Measurements from ENCODE around the gene TMTC2. TPM values are rescaled to one million over a fixed set of nuclear protein-coding genes. Genes with fewer than 3 reads are reported as not detected.
"Not testable (repeated sequence)": the region's sequence is repeated elsewhere in the genome, so short reads cannot be mapped to it uniquely, and the experiment has no call there.

The TMTC2 gene
- total and polyA plus RNA-seq, 3 experiments from 2014 or later: 0.13 to 2.5 (median 2.2) TPM

- no peaks in the 10 kb centered on the region for H3K4me1 ChIP-seq (ENCODE audit: insufficient read depth, low read length)
- ChIA-PET POLR2A (no interaction called here), CTCF (no interaction called here)
- Mint-ChIP-seq H3K27ac (no peak overlapping the region), H3K27me3 (no peaks in the 10 kb centered on the region), H3K9me3 (no peaks in the 10 kb centered on the region), H3K36me3 (peaks cover 0 to 4% (median 0%) of the 10 kb centered on the region in 3 donors), H3K4me1 (no peaks in the 10 kb centered on the region), H3K4me3 (no peak overlapping the region)
- no peaks in the 10 kb centered on the region for H3K27me3 ChIP-seq (ENCODE audit: insufficient read depth, low read length, poor library complexity, severe bottlenecking)
- no peak overlapping the region for H3K27ac ChIP-seq (ENCODE audit: low read depth, low read length)
- no peaks in the 10 kb centered on the region for H3K9me3 ChIP-seq (ENCODE audit: low read length)
- no peak overlapping the region for H3K4me3 ChIP-seq (ENCODE audit: low read length)
- DNase-seq: no peak
- H3K36me3 ChIP-seq (ENCODE audit: insufficient read depth, low read length): no peaks in the 10 kb centered on the region
These were observed 72.1 kb downstream of the TMTC2 start for GRCh38 chr12:82758749-82759330.

GRCh38 chr12:82760423-82760822, 73.7 kb downstream of the TMTC2 start:
- ChIA-PET CTCF (no interaction called here), POLR2A (no interaction called here)
- Mint-ChIP-seq H3K27ac (no peak overlapping the region), H3K4me1 (no peaks in the 10 kb centered on the region), H3K9me3 (no peaks in the 10 kb centered on the region), H3K36me3 (peaks cover 0 to 4% (median 0%) of the 10 kb centered on the region in 3 donors), H3K4me3 (no peak overlapping the region), H3K27me3 (no peaks in the 10 kb centered on the region)
- H3K4me3 ChIP-seq (ENCODE audit: low read length): no peak overlapping the region
- no peak for DNase-seq
- no peaks in the 10 kb centered on the region for H3K27me3 ChIP-seq (ENCODE audit: insufficient read depth, low read length, poor library complexity, severe bottlenecking)
- H3K4me1 ChIP-seq (ENCODE audit: insufficient read depth, low read length): no peaks in the 10 kb centered on the region
- no peaks in the 10 kb centered on the region for H3K36me3 ChIP-seq (ENCODE audit: insufficient read depth, low read length)
- no peaks in the 10 kb centered on the region for H3K9me3 ChIP-seq (ENCODE audit: low read length)
- H3K27ac ChIP-seq (ENCODE audit: low read depth, low read length): no peak overlapping the region

- DNase-seq; H3K4me3 Mint-ChIP-seq; H3K4me1 Mint-ChIP-seq; H3K27me3 Mint-ChIP-seq; POLR2A ChIA-PET; H3K9me3 ChIP-seq (ENCODE audit: low read length); H3K27me3 ChIP-seq (ENCODE audit: insufficient read depth, low read length, poor library complexity, severe bottlenecking); H3K36me3 ChIP-seq (ENCODE audit: insufficient read depth, low read length); H3K36me3 Mint-ChIP-seq; H3K4me1 ChIP-seq (ENCODE audit: insufficient read depth, low read length); CTCF ChIA-PET; H3K27ac ChIP-seq (ENCODE audit: low read depth, low read length); H3K4me3 ChIP-seq (ENCODE audit: low read length); H3K9me3 Mint-ChIP-seq: not testable (repeated sequence)
- peak overlapping the region in 1 of 8 donors; percentile 2 for H3K27ac Mint-ChIP-seq
These were observed 78.5 kb downstream of the TMTC2 start for GRCh38 chr12:82765206-82765605.

- POLR2A ChIA-PET: no interaction called here
- no peak overlapping the region for H3K27ac ChIP-seq (ENCODE audit: low read depth, low read length)
- no peaks in the 10 kb centered on the region for H3K9me3 ChIP-seq (ENCODE audit: low read length)
- no peaks in the 10 kb centered on the region for H3K4me1 Mint-ChIP-seq
- CTCF ChIA-PET: no interaction called here
- no peaks in the 10 kb centered on the region for H3K36me3 ChIP-seq (ENCODE audit: insufficient read depth, low read length)
- no peak for DNase-seq
- H3K9me3 Mint-ChIP-seq: peaks cover 0 to 4% (median 0%) of the 10 kb centered on the region in 5 donors
- peaks cover 0 to 4% (median 4%) of the 10 kb centered on the region in 3 donors for H3K36me3 Mint-ChIP-seq
- no peaks in the 10 kb centered on the region for H3K27me3 Mint-ChIP-seq
- no peak overlapping the region for H3K4me3 Mint-ChIP-seq
- no peaks in the 10 kb centered on the region for H3K27me3 ChIP-seq (ENCODE audit: insufficient read depth, low read length, poor library complexity, severe bottlenecking)
- H3K27ac Mint-ChIP-seq: no peak overlapping the region
- H3K4me1 ChIP-seq (ENCODE audit: insufficient read depth, low read length): no peaks in the 10 kb centered on the region
- no peak overlapping the region for H3K4me3 ChIP-seq (ENCODE audit: low read length)
These were observed 79.4 kb downstream of the TMTC2 start for GRCh38 chr12:82765971-82766705.

- no peak overlapping the region for H3K27ac Mint-ChIP-seq
- CTCF ChIA-PET: no interaction called here
- Histone ChIP-seq H3K4me3 (ENCODE audit: low read length) (no peak overlapping the region), H3K27me3 (ENCODE audit: insufficient read depth, low read length, poor library complexity, severe bottlenecking) (no peaks in the 10 kb centered on the region), H3K36me3 (ENCODE audit: insufficient read depth, low read length) (no peaks in the 10 kb centered on the region), H3K9me3 (ENCODE audit: low read length) (no peaks in the 10 kb centered on the region), H3K27ac (ENCODE audit: low read depth, low read length) (no peak overlapping the region), H3K4me1 (ENCODE audit: insufficient read depth, low read length) (no peaks in the 10 kb centered on the region)
- no peak for DNase-seq
- H3K9me3 Mint-ChIP-seq: no peaks in the 10 kb centered on the region
- POLR2A ChIA-PET: no interaction called here
- H3K36me3 Mint-ChIP-seq: peaks cover 0 to 4% (median 0%) of the 10 kb centered on the region in 3 donors
- H3K27me3 Mint-ChIP-seq: no peaks in the 10 kb centered on the region
- H3K4me3 Mint-ChIP-seq: no peak overlapping the region
- no peaks in the 10 kb centered on the region for H3K4me1 Mint-ChIP-seq
These were observed 88.0 kb downstream of the TMTC2 start for GRCh38 chr12:82774666-82775065.

DNA sequence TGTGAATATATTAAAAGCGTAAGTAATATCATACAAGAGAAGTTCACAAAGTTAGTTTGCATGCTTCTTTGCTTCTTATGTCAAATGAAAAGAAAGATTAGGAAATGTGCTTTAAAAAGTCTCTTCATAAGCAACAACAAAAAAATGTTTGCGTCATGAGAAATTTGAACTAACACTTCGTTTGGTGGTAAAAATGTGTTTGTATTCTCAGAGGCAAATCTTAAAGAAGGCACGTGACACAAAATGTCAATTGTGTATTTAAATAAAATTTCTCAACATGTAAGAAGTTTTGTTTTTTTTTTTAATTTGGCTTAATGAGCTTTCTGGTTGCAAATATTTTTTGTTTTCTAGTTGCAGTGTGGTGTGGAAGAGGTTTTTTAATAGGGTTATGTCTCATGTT, 93.8 kb downstream of the TMTC2 start:
- Histone ChIP-seq H3K27me3 (ENCODE audit: insufficient read depth, low read length, poor library complexity, severe bottlenecking) (no peaks in the 10 kb centered on the region), H3K27ac (ENCODE audit: low read depth, low read length) (no peak overlapping the region), H3K4me3 (ENCODE audit: low read length) (no peak overlapping the region), H3K36me3 (ENCODE audit: insufficient read depth, low read length) (no peaks in the 10 kb centered on the region), H3K4me1 (ENCODE audit: insufficient read depth, low read length) (no peaks in the 10 kb centered on the region), H3K9me3 (ENCODE audit: low read length) (no peaks in the 10 kb centered on the region)
- Mint-ChIP-seq H3K4me3 (no peak overlapping the region), H3K9me3 (no peaks in the 10 kb centered on the region), H3K4me1 (no peaks in the 10 kb centered on the region), H3K27me3 (peaks cover 0 to 2% of the 10 kb centered on the region in 2 donors), H3K36me3 (peaks cover 0 to 4% (median 3%) of the 10 kb centered on the region in 3 donors), H3K27ac (no peak overlapping the region)
- POLR2A ChIA-PET: no interaction called here
- DNase-seq: no peak
- CTCF ChIA-PET: no interaction called here

GRCh38 chr12:82781309-82781997, 94.7 kb downstream of the TMTC2 start:
- no peak overlapping the region for H3K27ac Mint-ChIP-seq
- H3K36me3 Mint-ChIP-seq: peaks cover 0 to 5% (median 4%) of the 10 kb centered on the region in 3 donors
- no peaks in the 10 kb centered on the region for H3K4me1 ChIP-seq (ENCODE audit: insufficient read depth, low read length)
- H3K9me3 Mint-ChIP-seq: no peaks in the 10 kb centered on the region
- H3K9me3 ChIP-seq (ENCODE audit: low read length): no peaks in the 10 kb centered on the region
- no peak overlapping the region for H3K4me3 Mint-ChIP-seq
- ChIA-PET CTCF (no interaction called here), POLR2A (no interaction called here)
- no peak overlapping the region for H3K27ac ChIP-seq (ENCODE audit: low read depth, low read length)
- no peak overlapping the region for H3K4me3 ChIP-seq (ENCODE audit: low read length)
- DNase-seq: no peak
- no peaks in the 10 kb centered on the region for H3K4me1 Mint-ChIP-seq
- no peaks in the 10 kb centered on the region for H3K27me3 ChIP-seq (ENCODE audit: insufficient read depth, low read length, poor library complexity, severe bottlenecking)
- H3K36me3 ChIP-seq (ENCODE audit: insufficient read depth, low read length): no peaks in the 10 kb centered on the region
- H3K27me3 Mint-ChIP-seq: peaks cover 0 to 2% of the 10 kb centered on the region in 2 donors

DNA sequence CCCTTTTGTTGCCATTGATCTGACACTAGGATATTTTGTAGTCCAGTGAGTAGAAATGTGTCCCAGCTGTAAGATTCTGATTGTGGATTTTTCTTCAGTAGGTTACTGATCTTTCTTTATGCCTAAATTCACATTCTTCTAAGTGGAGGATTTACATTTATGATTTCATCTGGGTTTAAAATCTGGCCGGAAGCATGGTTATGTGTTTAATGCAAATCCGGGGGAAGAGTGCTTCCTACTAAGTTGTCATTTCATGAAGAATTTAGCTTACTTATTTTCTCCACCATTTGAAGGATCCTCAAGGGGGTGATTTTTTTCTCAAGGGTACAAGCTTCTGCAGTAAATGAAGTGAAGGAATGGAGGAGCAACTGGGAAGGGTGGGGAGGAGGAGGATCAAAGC, 96.7 kb downstream of the TMTC2 start:
- H3K4me1 ChIP-seq (ENCODE audit: insufficient read depth, low read length): no peaks in the 10 kb centered on the region
- H3K9me3 ChIP-seq (ENCODE audit: low read length): no peaks in the 10 kb centered on the region
- DNase-seq: no peak
- Mint-ChIP-seq H3K4me1 (no peaks in the 10 kb centered on the region), H3K9me3 (no peaks in the 10 kb centered on the region), H3K4me3 (no peak overlapping the region), H3K27me3 (peaks cover 0 to 2% of the 10 kb centered on the region in 2 donors), H3K27ac (peak overlapping the region in 1 of 8 donors; percentile 26), H3K36me3 (peaks cover 0 to 5% (median 5%) of the 10 kb centered on the region in 3 donors)
- CTCF ChIA-PET: no interaction called here
- H3K4me3 ChIP-seq (ENCODE audit: low read length): no peak overlapping the region
- H3K36me3 ChIP-seq (ENCODE audit: insufficient read depth, low read length): no peaks in the 10 kb centered on the region
- H3K27ac ChIP-seq (ENCODE audit: low read depth, low read length): no peak overlapping the region
- POLR2A ChIA-PET: no interaction called here
- H3K27me3 ChIP-seq (ENCODE audit: insufficient read depth, low read length, poor library complexity, severe bottlenecking): no peaks in the 10 kb centered on the region
